Keratinocyte (primary cell): ENCODE data around the gene GCFC2. TPM values are rescaled to one million over a fixed set of nuclear protein-coding genes. Genes with fewer than 3 reads are reported as not detected.

Source experiments
- DNase-seq: peaks from one replicate; pipeline ENCODE4 v3.0.0-alpha.2; 2011; ENCODE audit warnings: low read depth, missing footprints, low spot score
- FAIRE-seq: peaks from 2 replicates; lab custom pipeline; 2011; peaks lifted over from hg19 to GRCh38; lab: Jason Lieb, UNC
- H2AFZ ChIP-seq: 2 replicates; pipeline ENCODE4 v1.6.0; 2012; ENCODE audit warnings: low read length, control low read depth, inconsistent platforms; ENCODE audit not compliant: control insufficient read depth
- H3K27ac ChIP-seq: 2 replicates; pipeline ENCODE4 v1.5.1; 2011; ENCODE audit warnings: low read length; ENCODE audit not compliant: control insufficient read depth, insufficient read depth
- H3K27me3 ChIP-seq: 3 replicates; pipeline ENCODE4 v1.6.0; 2011; ENCODE audit warnings: low read length; ENCODE audit not compliant: control insufficient read depth, insufficient read depth; ENCODE audit errors: extremely low read depth
- H3K36me3 ChIP-seq, 2 experiments: 2 replicates in 1 of 2; 3 replicates in 1 of 2; pipeline ENCODE4 v1.5.1; 2011; ENCODE audit warnings: low read length in 2 of 2, mild to moderate bottlenecking in 1 of 2; ENCODE audit not compliant: control insufficient read depth in 2 of 2, insufficient read depth in 2 of 2; ENCODE audit errors: extremely low read depth in 1 of 2
- H3K4me1 ChIP-seq: 3 replicates; pipeline ENCODE4 v1.5.1; 2011; ENCODE audit warnings: low read length; ENCODE audit not compliant: control insufficient read depth, insufficient read depth; ENCODE audit errors: extremely low read depth
- H3K4me2 ChIP-seq: 3 replicates; pipeline ENCODE4 v1.6.0; 2011; ENCODE audit warnings: low read depth, low read length; ENCODE audit not compliant: control insufficient read depth, insufficient read depth; ENCODE audit errors: extremely low read depth
- H3K4me3 ChIP-seq, 3 experiments: fragments of 200-600 bp in 1 of 3; sonication (generic) in 1 of 3; 2 replicates in 2 of 3; 3 replicates in 1 of 3; pipeline ENCODE4 v1.5.1; 2011 to 2016; ENCODE audit warnings: low read length in 3 of 3, mild to moderate bottlenecking in 3 of 3, control low read depth in 2 of 3, inconsistent platforms in 1 of 3, low read depth in 1 of 3, mixed read lengths in 1 of 3, mixed run types in 1 of 3, moderate library complexity in 1 of 3; ENCODE audit not compliant: control insufficient read depth in 2 of 3, insufficient read depth in 2 of 3; ENCODE audit errors: extremely low read depth in 1 of 3
- H3K79me2 ChIP-seq: 2 replicates; pipeline ENCODE4 v1.6.0; 2012; ENCODE audit warnings: low read length; ENCODE audit not compliant: control insufficient read depth, insufficient read depth
- H3K9ac ChIP-seq: 3 replicates; pipeline ENCODE4 v1.6.0; 2011; ENCODE audit warnings: low read length; ENCODE audit not compliant: control insufficient read depth, insufficient read depth; ENCODE audit errors: extremely low read depth
- H3K9me1 ChIP-seq: 3 replicates; pipeline ENCODE4 v1.6.0; 2011; ENCODE audit warnings: low read length; ENCODE audit not compliant: control insufficient read depth, insufficient read depth; ENCODE audit errors: extremely low read depth
- H3K9me3 ChIP-seq: 2 replicates; pipeline ENCODE4 v1.5.1; 2012; ENCODE audit warnings: low read depth, low read length; ENCODE audit not compliant: control insufficient read depth
- H4K20me1 ChIP-seq: 3 replicates; pipeline ENCODE4 v1.6.0; 2011; ENCODE audit warnings: low read length; ENCODE audit not compliant: control insufficient read depth, insufficient read depth; ENCODE audit errors: extremely low read depth
- CTCF ChIP-seq, 3 experiments: IDR thresholded peaks in 1 of 3; conservative IDR thresholded peaks in 1 of 3; optimal IDR thresholded peaks in 1 of 3; 2 replicates in 2 of 3; 3 replicates in 1 of 3; pipeline versions ENCODE3 to v1.5.1; 2011; ENCODE audit warnings: low read length in 3 of 3, mild to moderate bottlenecking in 3 of 3, moderate library complexity in 2 of 3, control low read depth in 1 of 3, inconsistent platforms in 1 of 3; ENCODE audit not compliant: insufficient read depth in 2 of 3; ENCODE audit errors: extremely low read depth in 1 of 3
- EZH2 ChIP-seq: IDR thresholded peaks from one replicate; pipeline ENCODE4 v1.6.1; 2012; ENCODE audit warnings: inconsistent platforms, mild to moderate bottlenecking, low read length, moderate library complexity
- dilution Hi-C: fragments of 300-500 bp; cut with MboI; formaldehyde crosslinking; loops from one replicate; pipeline ENCODE4 v1.7.0; 2020; ENCODE audit warnings: low sequenced_read_pairs; ENCODE audit not compliant: extremely low pct_ligation_motif_present
- polyA plus RNA-seq, 5 experiments: library from polyadenylated mRNA; depleted of rRNA in 3 of 5; stranded (reverse) in 3 of 5; stranded (forward) in 1 of 5; unstranded in 1 of 5; fragments of >200 nt; gene quantifications; 1 replicate in 1 of 5; 2 replicates in 3 of 5; 3 replicates in 1 of 5; pipeline versions ENCODE4 v1.2.1 to v1.2.3, GENCODE V29; 2011 to 2012; ENCODE audit warnings: missing spikeins in 2 of 5, low read depth in 1 of 5, low replicate concordance in 1 of 5

The GCFC2 gene
- polyA plus RNA-seq, 1 donor (not counting 4 experiments of a cell fraction or from before 2014, with no cell fraction given) = 17.0 TPM

GRCh38 chr2:75627902-75628504, 82.7 kb downstream of the GCFC2 start:
- DNase-seq = no peak
- no peaks in the 10 kb centered on the region for H3K27me3 ChIP-seq
- FAIRE-seq = peak; percentile 83
- H3K36me3 ChIP-seq = no peaks in the 10 kb centered on the region
- no peaks in the 10 kb centered on the region for H4K20me1 ChIP-seq
- no peak overlapping the region for H3K4me3 ChIP-seq
- no peak overlapping the region for H3K27ac ChIP-seq
- TF ChIP-seq EZH2 (no peak), CTCF (optimal IDR thresholded peaks at IDR 0.05 in 1 of 3, IDR thresholded peaks at IDR 0.05 in 1 of 3, conservative IDR thresholded peaks at IDR 0.05 in 1 of 3; ENCODE audit: extremely low read depth in 1 of 3, insufficient read depth in 2 of 3, low read length in 3 of 3) (peak; percentile 93 to 96 (median 95))
- H3K9me3 ChIP-seq = no peaks in the 10 kb centered on the region
- H2AFZ ChIP-seq = no peak overlapping the region
- no peaks in the 10 kb centered on the region for H3K9me1 ChIP-seq
- no peak overlapping the region for H3K9ac ChIP-seq
- dilution Hi-C loops = no loop called here
- H3K4me2 ChIP-seq = no peak overlapping the region
- H3K4me1 ChIP-seq = no peaks in the 10 kb centered on the region
- no peaks in the 10 kb centered on the region for H3K79me2 ChIP-seq

GRCh38 chr2:75622929-75623328, 87.8 kb downstream of the GCFC2 start:
- Histone ChIP-seq H3K9ac (no peak overlapping the region), H4K20me1 (no peaks in the 10 kb centered on the region), H3K27ac (no peak overlapping the region), H2AFZ (no peak overlapping the region), H3K27me3 (no peaks in the 10 kb centered on the region), H3K9me1 (no peaks in the 10 kb centered on the region), H3K9me3 (no peaks in the 10 kb centered on the region), H3K4me2 (no peak overlapping the region), H3K36me3 (no peaks in the 10 kb centered on the region), H3K4me1 (peaks cover 14% of the 10 kb centered on the region), H3K4me3 (no peak overlapping the region), H3K79me2 (no peaks in the 10 kb centered on the region)
- TF ChIP-seq CTCF (optimal IDR thresholded peaks at IDR 0.05 in 1 of 3, IDR thresholded peaks at IDR 0.05 in 1 of 3, conservative IDR thresholded peaks at IDR 0.05 in 1 of 3; ENCODE audit: extremely low read depth in 1 of 3, insufficient read depth in 2 of 3, low read length in 3 of 3) (no peak), EZH2 (no peak)
- FAIRE-seq (no peak), DNase-seq (no peak)
- dilution Hi-C loops = no loop called here
